SK-N-SH treated with all-trans-retinoic acid at 6 μM for 48 hours (cell line): ENCODE results near the gene TBCEL.

Experiments
- ZNF8 ChIP-seq: fragments of 450-650 bp; formaldehyde crosslinking; IDR thresholded peaks from 2 replicates; pipeline ENCODE4 v1.5.0; 2020; ENCODE audit warnings: mild to moderate bottlenecking, moderate library complexity
- TF ChIP-seq, protein P1 (sequence below): fragments of 250-450 bp; sonication (Bioruptor Pico); IDR thresholded peaks from 2 replicates; pipeline ENCODE4 v1.5.1; 2021; ENCODE audit warnings: mild to moderate bottlenecking, moderate library complexity

DNA sequence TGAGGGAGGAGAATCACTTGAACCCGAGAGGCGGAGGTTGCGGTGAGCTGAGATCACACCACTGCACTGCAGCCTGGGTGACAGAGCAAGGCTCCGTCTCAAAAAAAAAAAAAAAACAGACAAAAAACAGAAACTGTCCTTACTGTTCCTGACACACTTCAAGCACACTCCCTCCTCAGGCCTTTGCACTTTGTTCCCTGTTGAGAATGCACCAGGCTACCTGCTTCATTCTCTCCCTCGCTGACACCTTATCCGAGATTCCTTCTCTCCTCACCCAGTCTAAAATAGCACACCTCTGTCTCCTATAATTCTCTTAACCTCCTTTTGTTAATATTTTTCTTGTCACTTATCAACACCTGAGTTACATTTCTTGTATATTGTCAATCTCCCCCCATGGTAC is 44.9 kb downstream of the TBCEL start:
- TF ChIP-seq ZNF8 (CRISPR knock-in tag) = no peak
- TF ChIP-seq, protein P1, sequence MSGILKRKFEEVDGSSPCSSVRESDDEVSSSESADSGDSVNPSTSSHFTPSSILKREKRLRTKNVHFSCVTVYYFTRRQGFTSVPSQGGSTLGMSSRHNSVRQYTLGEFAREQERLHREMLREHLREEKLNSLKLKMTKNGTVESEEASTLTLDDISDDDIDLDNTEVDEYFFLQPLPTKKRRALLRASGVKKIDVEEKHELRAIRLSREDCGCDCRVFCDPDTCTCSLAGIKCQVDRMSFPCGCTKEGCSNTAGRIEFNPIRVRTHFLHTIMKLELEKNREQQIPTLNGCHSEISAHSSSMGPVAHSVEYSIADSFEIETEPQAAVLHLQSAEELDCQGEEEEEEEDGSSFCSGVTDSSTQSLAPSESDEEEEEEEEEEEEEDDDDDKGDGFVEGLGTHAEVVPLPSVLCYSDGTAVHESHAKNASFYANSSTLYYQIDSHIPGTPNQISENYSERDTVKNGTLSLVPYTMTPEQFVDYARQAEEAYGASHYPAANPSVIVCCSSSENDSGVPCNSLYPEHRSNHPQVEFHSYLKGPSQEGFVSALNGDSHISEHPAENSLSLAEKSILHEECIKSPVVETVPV (CRISPR knock-in tag) = no peak
